GM10266 (cell line): Measurements from ENCODE around the gene WWC2.

Experiments
- DNase-seq: peaks from one replicate; pipeline ENCODE4 v3.0.0; 2012; ENCODE audit errors: extremely low spot score
- CTCF ChIP-seq: IDR thresholded peaks from 2 replicates; pipeline ENCODE4 v1.5.1; 2012; ENCODE audit warnings: mild to moderate bottlenecking, low read depth; ENCODE audit not compliant: control insufficient read depth, insufficient read depth; ENCODE audit errors: missing control alignments

The WWC2 gene

GRCh38 chr4:183355405-183355804, 256.3 kb downstream of the WWC2 start:
- DNase-seq, result no peak
- TF ChIP-seq CTCF, result no peak

- no peak for DNase-seq
- TF ChIP-seq CTCF, result no peak
Measured at GRCh38 chr4:183356173-183356830, 257.2 kb downstream of the WWC2 start.

GRCh38 chr4:183356931-183357675, 258.0 kb downstream of the WWC2 start:
- DNase-seq, result no peak
- TF ChIP-seq CTCF, result no peak

- no peak for DNase-seq
- TF ChIP-seq CTCF, result no peak
Measured at GRCh38 chr4:183358215-183358755, 259.2 kb downstream of the WWC2 start.

GRCh38 chr4:183360161-183360919, 261.3 kb downstream of the WWC2 start:
- no peak for DNase-seq
- TF ChIP-seq CTCF, result no peak

- DNase-seq, result no peak
- no peak for TF ChIP-seq CTCF
Measured at GRCh38 chr4:183362036-183362435, 263.0 kb downstream of the WWC2 start.
